Skeletal muscle satellite cell (primary cell): ENCODE data around the gene TAF1D.

Experiments used
- H3K27me3 ChIP-seq: 2 replicates; pipeline ENCODE4 v1.7.0; 2013; ENCODE audit warnings: low read length; ENCODE audit not compliant: control insufficient read depth, insufficient read depth
- H3K36me3 ChIP-seq: 2 replicates; pipeline ENCODE4 v1.7.0; 2013; ENCODE audit warnings: mild to moderate bottlenecking, control low read depth, low read length; ENCODE audit not compliant: insufficient read depth
- H3K4me1 ChIP-seq: 2 replicates; pipeline ENCODE4 v1.7.0; 2013; ENCODE audit warnings: low read length; ENCODE audit not compliant: control insufficient read depth, insufficient read depth
- H3K4me2 ChIP-seq: 2 replicates; pipeline ENCODE4 v1.7.0; 2013; ENCODE audit warnings: mild to moderate bottlenecking, low read length
- H3K4me3 ChIP-seq: 2 replicates; pipeline ENCODE4 v1.7.0; 2013; ENCODE audit warnings: low read length
- H3K9ac ChIP-seq: 2 replicates; pipeline ENCODE4 v1.7.0; 2013; ENCODE audit warnings: mild to moderate bottlenecking, low read depth, low read length, moderate library complexity
- H3K9me3 ChIP-seq: replicated peaks from 2 replicates; pipeline ENCODE4 v1.7.0; 2013; ENCODE audit warnings: mild to moderate bottlenecking, control low read depth, low read length

Gene TAF1D

DNA sequence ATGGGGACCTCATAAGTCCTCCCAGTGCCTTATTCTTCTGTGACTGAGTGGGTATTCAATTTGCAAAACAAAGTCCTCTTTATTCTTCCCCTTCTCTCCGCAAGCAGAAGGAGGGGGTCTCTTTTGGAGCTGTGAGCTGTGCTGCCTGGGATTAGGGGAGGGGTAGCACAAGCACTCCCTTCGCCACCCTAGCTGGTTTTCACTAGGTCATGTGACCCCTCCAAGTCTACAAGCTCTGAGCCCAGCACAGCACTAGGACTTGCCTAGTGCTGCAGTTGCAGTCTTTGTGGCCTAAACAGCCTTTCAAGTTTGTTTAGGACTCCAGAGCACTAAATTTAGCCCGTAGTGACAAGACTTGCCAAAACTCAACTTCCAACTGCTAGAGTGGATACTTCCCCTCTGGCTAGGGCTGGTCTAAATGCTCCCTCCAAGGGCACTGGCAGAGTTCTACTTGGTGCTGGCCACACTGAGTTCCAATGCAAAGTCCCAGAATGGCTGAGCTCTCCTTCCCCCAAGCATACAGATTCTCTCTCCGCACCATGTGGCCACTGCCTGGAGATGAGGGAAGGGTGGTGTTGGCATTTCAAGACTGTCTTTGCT, 25.4 kb downstream of the TAF1D start:
- Histone ChIP-seq H3K9ac (no peak overlapping the region), H3K4me2 (no peak overlapping the region), H3K27me3 (no peaks in the 10 kb centered on the region), H3K36me3 (peaks cover 17% of the 10 kb centered on the region), H3K9me3 (no peaks in the 10 kb centered on the region), H3K4me3 (no peak overlapping the region), H3K4me1 (no peaks in the 10 kb centered on the region)

DNA sequence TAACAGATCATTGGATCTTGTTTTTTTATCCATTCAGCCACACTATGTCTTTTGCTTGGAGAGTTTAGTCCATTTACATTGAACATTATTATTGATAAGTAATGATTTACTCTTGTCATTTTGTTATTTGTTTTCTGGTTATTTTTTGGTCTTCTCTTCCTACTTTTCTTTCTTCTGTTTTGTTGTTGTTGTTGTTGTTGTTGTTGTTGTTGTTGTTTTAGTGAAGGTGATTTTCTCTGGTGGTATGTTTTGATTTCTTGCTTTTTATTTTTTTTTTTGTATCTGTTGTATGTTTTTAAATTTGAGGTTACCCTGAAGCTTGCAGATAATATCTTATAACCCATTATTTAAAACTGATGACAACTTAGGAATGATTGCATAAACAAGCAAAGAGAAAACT, 28.6 kb downstream of the TAF1D start:
- Histone ChIP-seq H3K4me3 (no peak overlapping the region), H3K9me3 (no peaks in the 10 kb centered on the region), H3K4me1 (no peaks in the 10 kb centered on the region), H3K9ac (no peak overlapping the region), H3K27me3 (no peaks in the 10 kb centered on the region), H3K36me3 (peaks cover 39% of the 10 kb centered on the region), H3K4me2 (no peak overlapping the region)

DNA sequence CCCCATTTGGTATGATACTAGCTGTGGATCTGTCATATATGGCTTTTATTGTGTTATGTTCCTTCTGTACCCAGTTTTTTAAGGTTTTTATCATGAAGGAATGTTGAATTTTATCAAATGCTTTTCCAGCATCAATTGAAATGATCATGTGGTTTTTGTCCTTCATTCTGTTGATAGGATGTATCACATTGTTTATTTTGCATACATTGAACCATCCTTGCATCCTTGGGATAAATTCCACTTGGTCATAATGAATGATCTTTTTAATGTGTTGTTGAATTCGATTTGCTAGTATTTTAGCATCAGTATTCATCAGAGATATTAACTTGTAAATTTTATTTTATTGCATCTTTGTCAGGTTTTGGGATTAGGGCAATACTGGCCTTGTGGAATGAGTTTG, 31.1 kb downstream of the TAF1D start:
- no peak overlapping the region for H3K4me2 ChIP-seq
- no peak overlapping the region for H3K4me3 ChIP-seq
- no peaks in the 10 kb centered on the region for H3K4me1 ChIP-seq
- H3K27me3 ChIP-seq = no peaks in the 10 kb centered on the region
- no peak overlapping the region for H3K9ac ChIP-seq
- H3K9me3 ChIP-seq = no peaks in the 10 kb centered on the region
- H3K36me3 ChIP-seq = peaks cover 43% of the 10 kb centered on the region

DNA sequence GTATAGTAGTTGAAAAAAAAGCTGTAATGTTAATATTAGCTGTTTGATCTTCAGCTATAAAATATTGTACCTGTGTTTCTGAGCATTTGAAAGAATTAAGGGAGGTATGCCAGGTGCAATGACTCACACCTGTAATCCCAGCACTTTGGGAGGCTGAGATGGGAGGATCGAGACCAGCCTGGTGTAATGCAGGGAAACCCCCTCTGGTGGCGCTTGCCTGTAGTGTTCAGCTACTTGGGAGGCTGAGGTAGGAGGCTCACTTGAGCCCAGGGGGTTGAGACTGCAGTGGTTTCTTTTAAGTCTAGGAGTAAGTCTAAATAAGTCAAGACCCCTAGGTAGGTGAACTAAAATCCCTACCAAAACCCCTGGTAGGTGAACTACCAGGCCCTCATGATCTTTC, 37.1 kb downstream of the TAF1D start:
- peaks cover 38% of the 10 kb centered on the region for H3K36me3 ChIP-seq
- H3K4me3 ChIP-seq = no peak overlapping the region
- no peaks in the 10 kb centered on the region for H3K4me1 ChIP-seq
- H3K9ac ChIP-seq = no peak overlapping the region
- no peak overlapping the region for H3K4me2 ChIP-seq
- no peaks in the 10 kb centered on the region for H3K27me3 ChIP-seq
- no peaks in the 10 kb centered on the region for H3K9me3 ChIP-seq

GRCh38 chr11:93700830-93701229, 40.5 kb downstream of the TAF1D start:
- Histone ChIP-seq H3K4me3 (no peak overlapping the region), H3K9me3 (no peaks in the 10 kb centered on the region), H3K4me1 (no peaks in the 10 kb centered on the region), H3K9ac (no peak overlapping the region), H3K27me3 (no peaks in the 10 kb centered on the region), H3K4me2 (no peak overlapping the region), H3K36me3 (peaks cover 50% of the 10 kb centered on the region)

GRCh38 chr11:93697611-93698010, 43.7 kb downstream of the TAF1D start:
- H3K4me3 ChIP-seq = no peak overlapping the region
- no peaks in the 10 kb centered on the region for H3K9me3 ChIP-seq
- H3K9ac ChIP-seq = no peak overlapping the region
- peaks cover 46% of the 10 kb centered on the region for H3K36me3 ChIP-seq
- H3K27me3 ChIP-seq = no peaks in the 10 kb centered on the region
- no peak overlapping the region for H3K4me2 ChIP-seq
- no peaks in the 10 kb centered on the region for H3K4me1 ChIP-seq

GRCh38 chr11:93694557-93694956, 46.7 kb downstream of the TAF1D start:
- Histone ChIP-seq H3K9me3 (no peaks in the 10 kb centered on the region), H3K9ac (no peak overlapping the region), H3K27me3 (no peaks in the 10 kb centered on the region), H3K4me3 (no peak overlapping the region), H3K36me3 (peaks cover 53% of the 10 kb centered on the region), H3K4me2 (no peak overlapping the region), H3K4me1 (no peaks in the 10 kb centered on the region)

GRCh38 chr11:93694109-93694508, 47.2 kb downstream of the TAF1D start:
- Histone ChIP-seq H3K4me1 (no peaks in the 10 kb centered on the region), H3K36me3 (peaks cover 53% of the 10 kb centered on the region)

DNA sequence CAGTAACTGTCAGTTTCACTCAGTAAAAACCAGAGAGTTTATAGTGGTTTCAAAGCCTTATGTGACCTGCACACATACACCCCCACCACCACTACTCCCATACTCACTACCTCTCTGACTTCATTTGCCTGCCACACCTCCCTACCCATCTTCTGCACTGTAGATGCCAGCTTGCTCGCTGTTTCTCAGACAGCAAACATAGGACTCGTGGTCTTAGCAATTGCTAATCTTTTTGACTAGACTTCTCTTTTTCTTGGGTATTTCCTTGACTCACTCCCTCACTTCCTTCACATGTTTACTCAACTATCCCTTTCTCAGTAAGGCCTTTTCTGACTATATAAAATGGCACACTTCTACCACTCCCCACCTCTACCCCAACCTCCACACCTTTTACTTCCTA, 52.1 kb downstream of the TAF1D start:
- no peaks in the 10 kb centered on the region for H3K27me3 ChIP-seq
- no peaks in the 10 kb centered on the region for H3K9me3 ChIP-seq
- no peak overlapping the region for H3K4me3 ChIP-seq
- peaks cover 11% of the 10 kb centered on the region for H3K4me1 ChIP-seq
- H3K36me3 ChIP-seq = peaks cover 47% of the 10 kb centered on the region
- no peak overlapping the region for H3K4me2 ChIP-seq
- H3K9ac ChIP-seq = no peak overlapping the region

More at GRCh38 chr11:93694109-93694508, 47.2 kb downstream of the TAF1D start:
- Histone ChIP-seq H3K27me3 (no peaks in the 10 kb centered on the region), H3K4me3 (no peak overlapping the region), H3K9ac (no peak overlapping the region), H3K4me2 (no peak overlapping the region), H3K9me3 (no peaks in the 10 kb centered on the region)

DNA sequence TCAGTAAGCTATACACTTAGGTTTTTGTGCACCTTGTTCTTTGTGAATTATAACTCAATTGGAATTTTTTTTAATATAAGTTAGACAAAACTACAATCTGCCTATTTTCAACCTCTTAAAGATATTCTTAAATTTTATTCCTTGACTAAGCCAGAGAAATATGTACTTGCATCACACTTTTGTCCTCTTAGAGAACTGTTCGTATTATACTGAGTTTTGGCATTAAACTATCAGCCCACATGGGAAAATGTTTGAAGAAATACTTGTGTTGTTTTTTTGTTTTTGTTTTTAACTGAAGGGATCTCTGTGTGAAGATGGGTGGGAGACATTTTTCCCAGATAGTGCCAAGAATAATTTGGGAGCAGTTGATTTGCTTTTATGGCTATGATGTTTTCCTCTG, 54.5 kb downstream of the TAF1D start:
- no peaks in the 10 kb centered on the region for H3K9me3 ChIP-seq
- H3K4me1 ChIP-seq = peaks cover 11% of the 10 kb centered on the region
- peak overlapping the region; percentile 57 for H3K4me2 ChIP-seq
- H3K36me3 ChIP-seq = peaks cover 65% of the 10 kb centered on the region
- peak overlapping the region; percentile 42 for H3K9ac ChIP-seq
- no peaks in the 10 kb centered on the region for H3K27me3 ChIP-seq
- H3K4me3 ChIP-seq = no peak overlapping the region

GRCh38 chr11:93686226-93686625, 55.1 kb downstream of the TAF1D start:
- Histone ChIP-seq H3K4me1 (peaks cover 11% of the 10 kb centered on the region), H3K4me2 (peak overlapping the region; percentile 57), H3K36me3 (peaks cover 61% of the 10 kb centered on the region), H3K4me3 (no peak overlapping the region), H3K9me3 (no peaks in the 10 kb centered on the region), H3K27me3 (no peaks in the 10 kb centered on the region), H3K9ac (peak overlapping the region; percentile 42)
